Osteocyte (in vitro differentiated cells): ENCODE results near the gene CGNL1. TPM values are rescaled to one million over a fixed set of nuclear protein-coding genes. Genes with fewer than 3 reads are reported as not detected.

Experiments used
- DNase-seq: peaks from one replicate; pipeline ENCODE4 v3.0.0; 2021; ENCODE audit warnings: mixed read lengths; ENCODE audit not compliant: unreplicated experiment; ENCODE audit errors: extremely low spot score
- H3K27ac Mint-ChIP-seq: one replicate; pipeline ENCODE4 v1.8.0; 2021; ENCODE audit warnings: mild to moderate bottlenecking, mixed read lengths; ENCODE audit not compliant: unreplicated experiment
- H3K27me3 Mint-ChIP-seq: one replicate; pipeline ENCODE4 v1.8.0; 2021; ENCODE audit warnings: mixed read lengths; ENCODE audit not compliant: unreplicated experiment
- H3K36me3 Mint-ChIP-seq: one replicate; pipeline ENCODE4 v1.8.0; 2021; ENCODE audit warnings: mixed read lengths; ENCODE audit not compliant: unreplicated experiment
- H3K4me1 Mint-ChIP-seq: one replicate; pipeline ENCODE4 v1.8.0; 2021; ENCODE audit warnings: mixed read lengths; ENCODE audit not compliant: unreplicated experiment
- H3K4me3 Mint-ChIP-seq: one replicate; pipeline ENCODE4 v1.8.0; 2021; ENCODE audit warnings: mild to moderate bottlenecking, moderate library complexity, mixed read lengths; ENCODE audit not compliant: unreplicated experiment
- H3K9me3 Mint-ChIP-seq: one replicate; pipeline ENCODE4 v1.8.0; 2021; ENCODE audit warnings: mixed read lengths; ENCODE audit not compliant: unreplicated experiment
- total RNA-seq: library from RNA; stranded (reverse); gene quantifications from 2 replicates; pipeline ENCODE4 v1.2.1, GENCODE V29; 2021
- TF ChIP-seq, protein P1 (sequence below): fragments of 200-600 bp; sonication (generic); IDR thresholded peaks from 2 replicates; pipeline ENCODE4 v1.5.0; 2021; ENCODE audit warnings: antibody characterized with exemption, mild to moderate bottlenecking, moderate library complexity

Gene CGNL1
- total RNA-seq, 1 donor from 2014 or later = 6.2 TPM

DNA sequence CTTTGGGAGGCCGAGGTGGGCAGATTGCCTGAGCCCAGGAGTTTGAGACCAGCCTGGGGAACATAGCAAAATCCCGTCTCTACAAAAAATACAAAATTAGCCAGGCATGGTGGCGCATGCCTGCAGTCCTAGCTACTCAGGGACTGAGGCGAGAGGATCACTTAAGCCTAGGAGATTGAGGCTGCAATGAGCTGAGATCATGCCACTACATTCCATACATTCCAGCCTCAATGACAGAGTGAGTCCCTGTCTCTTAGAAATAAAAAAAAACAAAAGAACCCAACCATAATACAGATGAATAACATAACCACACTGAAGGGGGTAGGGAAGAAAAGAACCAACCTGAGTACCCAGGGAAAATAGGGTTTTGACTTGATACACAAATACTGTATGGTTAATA lies 19.7 kb upstream of the CGNL1 start:
- no peak overlapping the region for H3K27ac Mint-ChIP-seq
- H3K27me3 Mint-ChIP-seq = no peaks in the 10 kb centered on the region
- no peak overlapping the region for H3K4me3 Mint-ChIP-seq
- TF ChIP-seq, protein P1, sequence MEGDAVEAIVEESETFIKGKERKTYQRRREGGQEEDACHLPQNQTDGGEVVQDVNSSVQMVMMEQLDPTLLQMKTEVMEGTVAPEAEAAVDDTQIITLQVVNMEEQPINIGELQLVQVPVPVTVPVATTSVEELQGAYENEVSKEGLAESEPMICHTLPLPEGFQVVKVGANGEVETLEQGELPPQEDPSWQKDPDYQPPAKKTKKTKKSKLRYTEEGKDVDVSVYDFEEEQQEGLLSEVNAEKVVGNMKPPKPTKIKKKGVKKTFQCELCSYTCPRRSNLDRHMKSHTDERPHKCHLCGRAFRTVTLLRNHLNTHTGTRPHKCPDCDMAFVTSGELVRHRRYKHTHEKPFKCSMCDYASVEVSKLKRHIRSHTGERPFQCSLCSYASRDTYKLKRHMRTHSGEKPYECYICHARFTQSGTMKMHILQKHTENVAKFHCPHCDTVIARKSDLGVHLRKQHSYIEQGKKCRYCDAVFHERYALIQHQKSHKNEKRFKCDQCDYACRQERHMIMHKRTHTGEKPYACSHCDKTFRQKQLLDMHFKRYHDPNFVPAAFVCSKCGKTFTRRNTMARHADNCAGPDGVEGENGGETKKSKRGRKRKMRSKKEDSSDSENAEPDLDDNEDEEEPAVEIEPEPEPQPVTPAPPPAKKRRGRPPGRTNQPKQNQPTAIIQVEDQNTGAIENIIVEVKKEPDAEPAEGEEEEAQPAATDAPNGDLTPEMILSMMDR = no peak
- peaks cover 23% of the 10 kb centered on the region for H3K4me1 Mint-ChIP-seq
- DNase-seq = no peak
- no peaks in the 10 kb centered on the region for H3K9me3 Mint-ChIP-seq
- no peaks in the 10 kb centered on the region for H3K36me3 Mint-ChIP-seq

DNA sequence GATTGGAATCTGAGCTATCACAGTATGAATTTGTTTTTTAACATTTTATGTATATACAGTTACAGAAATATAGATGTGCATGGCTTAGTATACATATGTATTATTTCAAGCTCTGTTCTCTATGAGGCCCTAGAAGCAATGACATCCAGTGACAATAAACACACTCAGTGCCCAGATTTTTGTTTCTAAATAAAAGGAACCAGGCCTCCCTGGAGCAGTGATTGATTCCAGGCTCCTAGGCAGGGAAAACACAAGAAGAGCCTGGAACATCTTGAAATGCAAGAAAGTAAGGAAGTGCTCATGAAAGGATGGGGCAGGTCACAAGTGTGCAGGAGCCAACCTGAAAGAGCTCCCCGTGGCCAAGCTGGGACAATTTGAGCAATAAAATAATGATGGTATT lies 18.5 kb upstream of the CGNL1 start:
- TF ChIP-seq, protein P1 = no peak
- Mint-ChIP-seq H3K4me3 (no peak overlapping the region), H3K27ac (no peak overlapping the region), H3K4me1 (peaks cover 23% of the 10 kb centered on the region), H3K27me3 (no peaks in the 10 kb centered on the region), H3K36me3 (no peaks in the 10 kb centered on the region), H3K9me3 (no peaks in the 10 kb centered on the region)
- DNase-seq = no peak

DNA sequence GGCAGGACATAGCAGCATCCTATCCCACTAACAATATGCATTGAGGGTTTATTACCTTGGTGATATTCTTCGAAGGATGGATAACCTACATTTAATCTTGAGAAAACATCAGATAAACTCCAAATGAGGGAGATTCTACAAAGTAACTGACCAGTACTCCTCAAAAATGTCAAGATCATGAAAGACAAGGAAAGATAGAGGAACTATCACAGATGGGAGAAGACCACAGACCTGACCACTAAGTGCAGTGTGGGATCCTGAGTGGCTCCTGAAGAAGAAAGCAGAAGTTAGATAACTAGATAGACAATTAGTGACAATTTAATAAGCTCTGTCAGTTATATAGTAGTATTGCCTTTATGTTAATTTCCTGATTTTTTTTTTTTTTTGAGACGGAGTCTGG lies 17.7 kb upstream of the CGNL1 start:
- Mint-ChIP-seq H3K4me3 (no peak overlapping the region), H3K9me3 (no peaks in the 10 kb centered on the region), H3K4me1 (peaks cover 17% of the 10 kb centered on the region), H3K27me3 (no peaks in the 10 kb centered on the region), H3K27ac (no peak overlapping the region), H3K36me3 (no peaks in the 10 kb centered on the region)
- no peak for DNase-seq
- TF ChIP-seq, protein P1 = no peak

DNA sequence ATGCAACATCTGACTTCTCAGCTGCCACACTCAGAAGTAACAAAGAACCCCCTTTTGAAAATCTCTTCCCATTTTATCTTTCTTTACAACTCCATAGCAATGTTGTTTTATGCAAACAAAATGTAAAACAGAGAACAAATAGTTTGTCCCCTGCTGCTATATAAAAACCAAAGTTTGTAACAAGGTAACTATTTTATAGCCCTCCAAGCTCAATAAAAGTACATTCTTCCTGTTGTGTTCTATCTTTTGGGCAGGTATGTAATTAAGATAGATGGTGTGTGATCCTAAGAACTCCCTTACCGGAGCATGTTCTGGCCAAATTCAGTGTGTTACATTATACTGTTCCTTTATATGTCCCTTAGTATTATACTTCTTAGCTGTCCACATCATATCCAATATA lies 12.6 kb upstream of the CGNL1 start:
- Mint-ChIP-seq H3K27ac (no peak overlapping the region), H3K27me3 (no peaks in the 10 kb centered on the region)

DNA sequence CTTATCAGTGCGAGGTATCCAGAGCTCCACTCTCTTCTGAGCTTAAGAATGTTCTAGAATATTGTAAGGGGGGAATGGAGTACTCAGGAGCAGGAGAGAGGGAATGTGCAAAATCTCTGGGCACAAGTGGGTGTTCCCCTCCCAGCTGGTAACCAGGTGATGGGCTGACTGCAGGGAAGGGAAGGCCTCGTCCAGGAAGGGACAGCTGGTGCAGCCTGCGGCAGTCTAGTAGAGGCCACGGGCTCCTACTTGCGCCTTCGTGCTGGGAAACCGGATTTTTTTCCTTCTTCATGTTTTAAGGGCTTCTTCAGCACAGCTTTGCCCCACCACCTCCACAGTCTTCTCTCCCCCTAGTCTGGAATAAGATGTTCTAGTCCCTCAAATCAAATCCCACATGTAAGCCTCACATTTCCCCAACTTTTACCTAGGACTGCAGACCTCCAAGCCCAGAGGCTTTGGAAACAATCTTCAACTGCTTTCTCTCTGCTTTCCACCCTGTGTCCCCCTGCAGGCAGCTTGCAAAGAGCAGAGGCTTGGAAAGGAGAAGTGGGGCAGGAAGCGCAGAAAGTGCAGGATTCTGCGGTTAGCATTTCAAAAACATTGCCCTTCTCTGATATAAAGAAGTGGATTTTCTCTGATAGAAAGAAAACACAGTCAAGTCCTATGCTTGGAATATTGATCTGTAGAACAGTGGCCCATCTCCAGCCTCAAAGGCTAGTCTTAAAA lies 11.9 kb upstream of the CGNL1 start:
- TF ChIP-seq, protein P1 = peak; percentile 47
- H3K4me1 Mint-ChIP-seq = peaks cover 6% of the 10 kb centered on the region
- H3K4me3 Mint-ChIP-seq = no peak overlapping the region
- H3K27ac Mint-ChIP-seq = no peak overlapping the region
- H3K36me3 Mint-ChIP-seq = no peaks in the 10 kb centered on the region
- H3K27me3 Mint-ChIP-seq = no peaks in the 10 kb centered on the region
- no peaks in the 10 kb centered on the region for H3K9me3 Mint-ChIP-seq
- no peak for DNase-seq

More for the DNA sequence above, 12.6 kb upstream of the CGNL1 start:
- no peaks in the 10 kb centered on the region for H3K9me3 Mint-ChIP-seq
- TF ChIP-seq, protein P1 = no peak
- no peak overlapping the region for H3K4me3 Mint-ChIP-seq
- no peak for DNase-seq
- peaks cover 6% of the 10 kb centered on the region for H3K4me1 Mint-ChIP-seq
- no peaks in the 10 kb centered on the region for H3K36me3 Mint-ChIP-seq
